WTC11 (cell line): ENCODE measurements around the gene DRAXIN. TPM values are rescaled to one million over a fixed set of nuclear protein-coding genes. Genes with fewer than 3 reads are reported as not detected.
A peak's percentile ranks its signal among the peaks of the same experiment; 100 is the strongest.

Source experiments
- ATAC-seq: fragments of 200-7000 bp; cut with Tn5 transposase; 2 replicates; pipeline ENCODE4 v1.10.0; 2021; ENCODE audit warnings: mild to moderate bottlenecking, moderate library complexity
- CTCF ChIA-PET: fragments of 300-600 bp; sonication (Branson Sonifier 250); formaldehyde crosslinking; loops from one replicate; lab custom pipeline; 2021; ENCODE audit warnings: antibody characterized with exemption; lab: Charles Lee
- POLR2A ChIA-PET: fragments of 350-600 bp; sonication (Branson Sonifier 250); formaldehyde crosslinking; loops from one replicate; lab custom pipeline; 2021; ENCODE audit warnings: antibody characterized with exemption; lab: Charles Lee
- DNase-seq: peaks from one replicate; pipeline ENCODE4 v3.0.0; 2021; ENCODE audit warnings: low spot score
- H3K27ac Mint-ChIP-seq: 2 replicates; pipeline ENCODE4 v1.8.0; 2021; ENCODE audit warnings: mixed read lengths
- H3K27me3 Mint-ChIP-seq: 2 replicates; pipeline ENCODE4 v1.8.0; 2021; ENCODE audit warnings: low read depth, mild to moderate bottlenecking, moderate library complexity, mixed read lengths
- H3K36me3 Mint-ChIP-seq: 2 replicates; pipeline ENCODE4 v1.8.0; 2021; ENCODE audit warnings: mixed read lengths
- H3K4me1 Mint-ChIP-seq: 2 replicates; pipeline ENCODE4 v1.8.0; 2022; ENCODE audit warnings: mixed read lengths
- H3K4me3 Mint-ChIP-seq: 2 replicates; pipeline ENCODE4 v1.8.0; 2021; ENCODE audit warnings: mild to moderate bottlenecking, moderate library complexity, mixed read lengths
- H3K9me3 Mint-ChIP-seq: 2 replicates; pipeline ENCODE4 v1.8.0; 2021; ENCODE audit warnings: mixed read lengths
- ESRRA ChIP-seq: sonication (generic); formaldehyde crosslinking; IDR thresholded peaks from 2 replicates; pipeline ENCODE4 v1.8.1; 2022; ENCODE audit warnings: mild to moderate bottlenecking, missing genetic modification reagents, borderline replicate concordance
- ETV6 ChIP-seq: sonication (generic); formaldehyde crosslinking; IDR thresholded peaks from 2 replicates; pipeline ENCODE4 v1.8.1; 2022; ENCODE audit warnings: mild to moderate bottlenecking, missing genetic modification reagents
- FOXJ3 ChIP-seq: sonication (generic); formaldehyde crosslinking; IDR thresholded peaks from 2 replicates; pipeline ENCODE4 v1.9.0; 2021; ENCODE audit warnings: missing genetic modification reagents, mild to moderate bottlenecking, borderline replicate concordance
- FOXK1 ChIP-seq: sonication (generic); formaldehyde crosslinking; IDR thresholded peaks from 2 replicates; pipeline ENCODE4 v1.8.0; 2022; ENCODE audit warnings: mild to moderate bottlenecking, moderate library complexity, missing genetic modification reagents
- GRHL2 ChIP-seq: fragments of 250-450 bp; sonication (Bioruptor Pico); IDR thresholded peaks from 2 replicates; pipeline ENCODE4 v1.8.0; 2022; ENCODE audit warnings: mild to moderate bottlenecking, moderate library complexity; ENCODE audit not compliant: insufficient replicate concordance, severe bottlenecking
- IRF2 ChIP-seq: sonication (generic); formaldehyde crosslinking; IDR thresholded peaks from 2 replicates; pipeline ENCODE4 v1.8.0; 2022; ENCODE audit warnings: low read depth, missing genetic modification reagents, borderline replicate concordance
- NFATC4 ChIP-seq: fragments of 250-450 bp; sonication (Bioruptor Pico); IDR thresholded peaks from 2 replicates; pipeline ENCODE4 v1.9.0; 2021; ENCODE audit warnings: mild to moderate bottlenecking
- NFE2L1 ChIP-seq: sonication (generic); formaldehyde crosslinking; IDR thresholded peaks from 2 replicates; pipeline ENCODE4 v1.8.1; 2023; ENCODE audit warnings: missing genetic modification reagents
- NFYB ChIP-seq: sonication (generic); formaldehyde crosslinking; conservative IDR thresholded peaks from 2 replicates; pipeline ENCODE4 v1.8.0; 2022; ENCODE audit warnings: low read depth, missing genetic modification reagents
- NR1H2 ChIP-seq: sonication (generic); formaldehyde crosslinking; IDR thresholded peaks from 2 replicates; pipeline ENCODE4 v1.9.0; 2021; ENCODE audit warnings: mild to moderate bottlenecking, moderate library complexity, missing genetic modification reagents
- PRDM15 ChIP-seq: sonication (generic); formaldehyde crosslinking; IDR thresholded peaks from 2 replicates; pipeline ENCODE4 v1.8.0; 2022; ENCODE audit warnings: missing genetic modification reagents
- SMAD3 ChIP-seq: sonication (generic); formaldehyde crosslinking; IDR thresholded peaks from 2 replicates; pipeline ENCODE4 v1.8.0; 2022; ENCODE audit warnings: missing genetic modification reagents, mild to moderate bottlenecking, borderline replicate concordance
- TEAD1 ChIP-seq: sonication (generic); formaldehyde crosslinking; IDR thresholded peaks from 2 replicates; pipeline ENCODE4 v1.8.0; 2022; ENCODE audit warnings: mild to moderate bottlenecking, missing genetic modification reagents
- USF1 ChIP-seq: sonication (generic); formaldehyde crosslinking; IDR thresholded peaks from 2 replicates; pipeline ENCODE4 v1.8.0; 2022; ENCODE audit warnings: mild to moderate bottlenecking, missing genetic modification reagents
- ZMAT4 ChIP-seq: fragments of 250-450 bp; sonication (Bioruptor Pico); IDR thresholded peaks from 2 replicates; pipeline ENCODE4 v1.9.0; 2021; ENCODE audit warnings: mild to moderate bottlenecking
- ZNF121 ChIP-seq: sonication (generic); formaldehyde crosslinking; IDR thresholded peaks from 2 replicates; pipeline ENCODE4 v1.8.0; 2023; ENCODE audit warnings: missing genetic modification reagents
- ZNF219 ChIP-seq: sonication (generic); formaldehyde crosslinking; IDR thresholded peaks from 2 replicates; pipeline ENCODE4 v1.8.0; 2023; ENCODE audit warnings: missing genetic modification reagents, mild to moderate bottlenecking, borderline replicate concordance
- ZNF317 ChIP-seq: sonication (generic); formaldehyde crosslinking; IDR thresholded peaks from 2 replicates; pipeline ENCODE4 v1.8.1; 2023; ENCODE audit warnings: low read depth, mild to moderate bottlenecking, moderate library complexity, missing genetic modification reagents, borderline replicate concordance
- ZNF396 ChIP-seq: fragments of 250-450 bp; sonication (Bioruptor Pico); IDR thresholded peaks from 2 replicates; pipeline ENCODE4 v1.8.0; 2021; ENCODE audit warnings: mild to moderate bottlenecking, moderate library complexity, borderline replicate concordance
- total RNA-seq: library from RNA; stranded (reverse); gene quantifications from 3 replicates; pipeline ENCODE4 v1.2.3, GENCODE V29; 2021
- TF ChIP-seq, protein P1 (sequence below): sonication (generic); formaldehyde crosslinking; IDR thresholded peaks from 2 replicates; pipeline ENCODE4 v1.8.1; 2023; ENCODE audit warnings: mild to moderate bottlenecking, missing genetic modification reagents, moderate library complexity
- TF ChIP-seq, protein P2 (sequence below): sonication (generic); formaldehyde crosslinking; IDR thresholded peaks from 2 replicates; pipeline ENCODE4 v1.8.1; 2023; ENCODE audit warnings: mild to moderate bottlenecking, missing genetic modification reagents

Gene DRAXIN
- total RNA-seq, 1 experiment from 2014 or later: 12.0 TPM

- CTCF ChIA-PET: interaction anchor here (0.6 to 6.5 kb wide), 12 partner anchors 10 to 524 kb away, joined by 3 to 50 read pairs (median 4); partner anchors contain the start of genes DRAXIN, FBXO6 and MAD2L2
- DNase-seq (no peak), ATAC-seq (peak; percentile 25; the same call in 1 of the 2 replicates)
- Mint-ChIP-seq H3K4me3 (no peak overlapping the region; the same call in 1 of the 2 replicates), H3K4me1 (peaks cover 59% of the 10 kb centered on the region), H3K27me3 (no peaks in the 10 kb centered on the region), H3K36me3 (peaks cover 4% of the 10 kb centered on the region; the same call in 1 of the 2 replicates), H3K9me3 (no peaks in the 10 kb centered on the region), H3K27ac (peak overlapping the region; percentile 44)
- POLR2A ChIA-PET: interaction anchor here (0.7 to 2.2 kb wide), 4 partner anchors 15 to 41 kb away, joined by 3 to 5 read pairs (median 4); partner anchors contain the start of gene FBXO6
- TF ChIP-seq NFATC4 (CRISPR knock-in tag): no peak
- no peak for TF ChIP-seq ZNF317 (CRISPR knock-in tag)
- TF ChIP-seq ZMAT4 (CRISPR knock-in tag): no peak
- no peak for TF ChIP-seq ESRRA (CRISPR knock-in tag)
Measured at GRCh38 chr1:11704691-11705475, 13.4 kb downstream of the DRAXIN start.

DNA sequence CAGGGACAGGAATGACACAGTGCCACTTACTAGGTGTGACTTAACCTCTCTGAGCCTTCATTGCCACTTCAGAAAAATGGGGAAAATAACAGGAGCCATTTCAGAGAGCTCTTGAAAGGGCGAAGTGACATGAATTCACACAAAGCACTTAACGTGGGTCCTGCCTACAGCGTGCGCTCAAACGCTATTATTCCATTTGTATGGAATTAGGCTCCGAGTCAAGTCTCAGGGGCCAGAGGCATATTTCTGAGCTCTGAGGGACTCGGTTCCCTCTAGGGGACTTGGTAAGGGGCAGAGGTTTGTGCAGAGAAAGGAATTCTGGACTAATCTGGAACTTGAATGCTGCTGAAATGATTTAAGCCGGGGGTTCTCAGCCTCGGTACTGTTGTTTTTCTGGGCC lies 14.1 kb downstream of the DRAXIN start:
- CTCF ChIA-PET: interaction anchor here (0.6 to 6.5 kb wide), 12 partner anchors 7 to 98 kb away, joined by 3 to 50 read pairs (median 4); partner anchors contain the start of genes DRAXIN, FBXO6 and MAD2L2
- Mint-ChIP-seq H3K9me3 (no peaks in the 10 kb centered on the region), H3K4me1 (peaks cover 57% of the 10 kb centered on the region), H3K4me3 (no peak overlapping the region), H3K36me3 (peaks cover 4% of the 10 kb centered on the region; the same call in 1 of the 2 replicates), H3K27me3 (no peaks in the 10 kb centered on the region), H3K27ac (peak overlapping the region; percentile 55)
- POLR2A ChIA-PET: interaction anchor here (0.7 to 2.2 kb wide), 3 partner anchors 14 to 41 kb away, joined by 3 to 5 read pairs (median 5); partner anchors contain the start of gene FBXO6
- ATAC-seq: no peak
- DNase-seq: no peak
- TF ChIP-seq, protein P1, sequence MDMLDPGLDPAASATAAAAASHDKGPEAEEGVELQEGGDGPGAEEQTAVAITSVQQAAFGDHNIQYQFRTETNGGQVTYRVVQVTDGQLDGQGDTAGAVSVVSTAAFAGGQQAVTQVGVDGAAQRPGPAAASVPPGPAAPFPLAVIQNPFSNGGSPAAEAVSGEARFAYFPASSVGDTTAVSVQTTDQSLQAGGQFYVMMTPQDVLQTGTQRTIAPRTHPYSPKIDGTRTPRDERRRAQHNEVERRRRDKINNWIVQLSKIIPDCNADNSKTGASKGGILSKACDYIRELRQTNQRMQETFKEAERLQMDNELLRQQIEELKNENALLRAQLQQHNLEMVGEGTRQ (CRISPR knock-in tag): no peak
- TF ChIP-seq FOXK1 (CRISPR knock-in tag): no peak
- no peak for TF ChIP-seq ETV6
- no peak for TF ChIP-seq TEAD1 (CRISPR knock-in tag)
- no peak for TF ChIP-seq ZNF219 (CRISPR knock-in tag)
- TF ChIP-seq FOXJ3 (CRISPR knock-in tag): no peak
- TF ChIP-seq ZNF396: no peak
- TF ChIP-seq NR1H2: no peak
- TF ChIP-seq SMAD3 (CRISPR knock-in tag): no peak
- TF ChIP-seq, protein P2, sequence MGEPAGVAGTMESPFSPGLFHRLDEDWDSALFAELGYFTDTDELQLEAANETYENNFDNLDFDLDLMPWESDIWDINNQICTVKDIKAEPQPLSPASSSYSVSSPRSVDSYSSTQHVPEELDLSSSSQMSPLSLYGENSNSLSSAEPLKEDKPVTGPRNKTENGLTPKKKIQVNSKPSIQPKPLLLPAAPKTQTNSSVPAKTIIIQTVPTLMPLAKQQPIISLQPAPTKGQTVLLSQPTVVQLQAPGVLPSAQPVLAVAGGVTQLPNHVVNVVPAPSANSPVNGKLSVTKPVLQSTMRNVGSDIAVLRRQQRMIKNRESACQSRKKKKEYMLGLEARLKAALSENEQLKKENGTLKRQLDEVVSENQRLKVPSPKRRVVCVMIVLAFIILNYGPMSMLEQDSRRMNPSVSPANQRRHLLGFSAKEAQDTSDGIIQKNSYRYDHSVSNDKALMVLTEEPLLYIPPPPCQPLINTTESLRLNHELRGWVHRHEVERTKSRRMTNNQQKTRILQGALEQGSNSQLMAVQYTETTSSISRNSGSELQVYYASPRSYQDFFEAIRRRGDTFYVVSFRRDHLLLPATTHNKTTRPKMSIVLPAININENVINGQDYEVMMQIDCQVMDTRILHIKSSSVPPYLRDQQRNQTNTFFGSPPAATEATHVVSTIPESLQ (CRISPR knock-in tag): no peak
- TF ChIP-seq GRHL2: no peak
- no peak for TF ChIP-seq NFYB (CRISPR knock-in tag)
- no peak for TF ChIP-seq PRDM15
- TF ChIP-seq IRF2 (CRISPR knock-in tag): no peak
- no peak for TF ChIP-seq ZNF121 (CRISPR knock-in tag)
- no peak for TF ChIP-seq NFE2L1 (CRISPR knock-in tag)
- TF ChIP-seq USF1 (CRISPR knock-in tag): no peak
